ENCODE data around the gene COG1.

DNA sequence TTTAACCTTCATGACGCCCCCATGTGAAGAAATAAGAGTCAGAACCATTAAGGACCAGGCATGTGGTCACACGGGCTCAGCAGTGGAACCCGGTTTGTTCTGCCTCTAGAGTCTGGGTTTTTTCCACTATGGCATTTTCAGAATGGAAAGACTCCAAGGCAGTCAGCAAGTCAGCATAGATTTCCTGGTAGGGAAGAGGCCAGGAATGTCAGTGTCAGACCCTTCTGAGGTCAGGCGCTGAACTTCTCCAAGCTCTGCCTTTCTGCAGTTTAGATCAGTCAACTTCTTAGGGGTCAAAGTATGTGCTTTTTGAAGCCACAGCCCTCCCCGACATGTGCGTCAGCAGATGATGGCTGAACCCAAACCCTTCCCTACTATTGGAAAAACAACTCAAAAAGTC is 24.2 kb upstream of the COG1 start:
- TF ChIP-seq, protein P1, sequence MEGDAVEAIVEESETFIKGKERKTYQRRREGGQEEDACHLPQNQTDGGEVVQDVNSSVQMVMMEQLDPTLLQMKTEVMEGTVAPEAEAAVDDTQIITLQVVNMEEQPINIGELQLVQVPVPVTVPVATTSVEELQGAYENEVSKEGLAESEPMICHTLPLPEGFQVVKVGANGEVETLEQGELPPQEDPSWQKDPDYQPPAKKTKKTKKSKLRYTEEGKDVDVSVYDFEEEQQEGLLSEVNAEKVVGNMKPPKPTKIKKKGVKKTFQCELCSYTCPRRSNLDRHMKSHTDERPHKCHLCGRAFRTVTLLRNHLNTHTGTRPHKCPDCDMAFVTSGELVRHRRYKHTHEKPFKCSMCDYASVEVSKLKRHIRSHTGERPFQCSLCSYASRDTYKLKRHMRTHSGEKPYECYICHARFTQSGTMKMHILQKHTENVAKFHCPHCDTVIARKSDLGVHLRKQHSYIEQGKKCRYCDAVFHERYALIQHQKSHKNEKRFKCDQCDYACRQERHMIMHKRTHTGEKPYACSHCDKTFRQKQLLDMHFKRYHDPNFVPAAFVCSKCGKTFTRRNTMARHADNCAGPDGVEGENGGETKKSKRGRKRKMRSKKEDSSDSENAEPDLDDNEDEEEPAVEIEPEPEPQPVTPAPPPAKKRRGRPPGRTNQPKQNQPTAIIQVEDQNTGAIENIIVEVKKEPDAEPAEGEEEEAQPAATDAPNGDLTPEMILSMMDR (IDR thresholded peaks at IDR 0.05): no peak
- TF ChIP-seq POLR2AphosphoS5 (IDR thresholded peaks at IDR 0.05; ENCODE audit: low read depth, low read length) (no peak), TCF7L2 (IDR thresholded peaks at IDR 0.05; ENCODE audit: low read depth, low read length) (no peak), SIN3A (IDR thresholded peaks at IDR 0.05; ENCODE audit: borderline replicate concordance, insufficient read depth, low read depth, low read length) (no peak)
- TF ChIP-seq, protein P2, sequence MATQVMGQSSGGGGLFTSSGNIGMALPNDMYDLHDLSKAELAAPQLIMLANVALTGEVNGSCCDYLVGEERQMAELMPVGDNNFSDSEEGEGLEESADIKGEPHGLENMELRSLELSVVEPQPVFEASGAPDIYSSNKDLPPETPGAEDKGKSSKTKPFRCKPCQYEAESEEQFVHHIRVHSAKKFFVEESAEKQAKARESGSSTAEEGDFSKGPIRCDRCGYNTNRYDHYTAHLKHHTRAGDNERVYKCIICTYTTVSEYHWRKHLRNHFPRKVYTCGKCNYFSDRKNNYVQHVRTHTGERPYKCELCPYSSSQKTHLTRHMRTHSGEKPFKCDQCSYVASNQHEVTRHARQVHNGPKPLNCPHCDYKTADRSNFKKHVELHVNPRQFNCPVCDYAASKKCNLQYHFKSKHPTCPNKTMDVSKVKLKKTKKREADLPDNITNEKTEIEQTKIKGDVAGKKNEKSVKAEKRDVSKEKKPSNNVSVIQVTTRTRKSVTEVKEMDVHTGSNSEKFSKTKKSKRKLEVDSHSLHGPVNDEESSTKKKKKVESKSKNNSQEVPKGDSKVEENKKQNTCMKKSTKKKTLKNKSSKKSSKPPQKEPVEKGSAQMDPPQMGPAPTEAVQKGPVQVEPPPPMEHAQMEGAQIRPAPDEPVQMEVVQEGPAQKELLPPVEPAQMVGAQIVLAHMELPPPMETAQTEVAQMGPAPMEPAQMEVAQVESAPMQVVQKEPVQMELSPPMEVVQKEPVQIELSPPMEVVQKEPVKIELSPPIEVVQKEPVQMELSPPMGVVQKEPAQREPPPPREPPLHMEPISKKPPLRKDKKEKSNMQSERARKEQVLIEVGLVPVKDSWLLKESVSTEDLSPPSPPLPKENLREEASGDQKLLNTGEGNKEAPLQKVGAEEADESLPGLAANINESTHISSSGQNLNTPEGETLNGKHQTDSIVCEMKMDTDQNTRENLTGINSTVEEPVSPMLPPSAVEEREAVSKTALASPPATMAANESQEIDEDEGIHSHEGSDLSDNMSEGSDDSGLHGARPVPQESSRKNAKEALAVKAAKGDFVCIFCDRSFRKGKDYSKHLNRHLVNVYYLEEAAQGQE (IDR thresholded peaks at IDR 0.05; ENCODE audit: insufficient read depth in 1 of 2, low read depth in 2 of 2, low read length in 1 of 2): no peak

All from Panc1 (cell line).